H9 (cell line): ENCODE measurements around the gene BCL6B. TPM values are rescaled to one million over a fixed set of nuclear protein-coding genes. Genes with fewer than 3 reads are reported as not detected.

ENCODE experiments used
- DNase-seq: peaks from one replicate; pipeline ENCODE4 v3.0.0-alpha.2; 2017
- H2AFZ ChIP-seq: one replicate; pipeline ENCODE4 v1.6.1; 2013; ENCODE audit warnings: mild to moderate bottlenecking, low read length, control low read depth, moderate library complexity
- H2AK5ac ChIP-seq: 2 replicates; pipeline ENCODE4 v1.6.1; 2013; ENCODE audit warnings: low read length, control low read depth, mixed read lengths; ENCODE audit not compliant: insufficient read length
- H2BK120ac ChIP-seq: one replicate; pipeline ENCODE4 v1.6.1; 2013; ENCODE audit warnings: low read depth, mild to moderate bottlenecking, low read length, control low read depth, inconsistent platforms; ENCODE audit not compliant: poor library complexity, severe bottlenecking
- H2BK12ac ChIP-seq: 2 replicates; pipeline ENCODE4 v1.6.1; 2013; ENCODE audit warnings: low read length, control low read depth, mixed read lengths, low read depth; ENCODE audit not compliant: insufficient read length
- H2BK15ac ChIP-seq: 2 replicates; pipeline ENCODE4 v1.6.1; 2013; ENCODE audit warnings: low read depth, low read length, control low read depth
- H2BK20ac ChIP-seq: one replicate; pipeline ENCODE4 v1.6.1; 2013; ENCODE audit warnings: low read depth, mild to moderate bottlenecking, low read length, control low read depth, inconsistent platforms; ENCODE audit not compliant: poor library complexity, severe bottlenecking
- H2BK5ac ChIP-seq: 2 replicates; pipeline ENCODE4 v1.6.1; 2013; ENCODE audit warnings: low read length, control low read depth, mixed read lengths; ENCODE audit not compliant: insufficient read length
- H3K14ac ChIP-seq: 2 replicates; pipeline ENCODE4 v1.6.1; 2013; ENCODE audit warnings: low read length, control low read depth; ENCODE audit not compliant: insufficient read depth
- H3K18ac ChIP-seq: 2 replicates; pipeline ENCODE4 v1.6.1; 2013; ENCODE audit warnings: low read depth, mild to moderate bottlenecking, mixed read lengths, low read length, control low read depth; ENCODE audit not compliant: insufficient read length
- H3K23ac ChIP-seq: 2 replicates; pipeline ENCODE4 v1.6.1; 2013; ENCODE audit warnings: low read length, control low read depth, mixed read lengths, low read depth; ENCODE audit not compliant: insufficient read length
- H3K23me2 ChIP-seq: 2 replicates; pipeline ENCODE4 v1.6.1; 2013; ENCODE audit warnings: low read depth, mild to moderate bottlenecking, mixed read lengths, low read length, control low read depth; ENCODE audit not compliant: insufficient read length, poor library complexity, severe bottlenecking
- H3K27ac ChIP-seq: 2 replicates; pipeline ENCODE4 v1.5.1; 2013; ENCODE audit warnings: low read length, control low read depth, mixed read lengths, low read depth; ENCODE audit not compliant: insufficient read length
- H3K27me3 ChIP-seq: 2 replicates; pipeline ENCODE4 v1.6.1; 2013; ENCODE audit warnings: low read length, control low read depth, inconsistent platforms; ENCODE audit not compliant: insufficient read depth
- H3K4ac ChIP-seq: 2 replicates; pipeline ENCODE4 v1.6.1; 2013; ENCODE audit warnings: low read depth, mild to moderate bottlenecking, control low read depth, inconsistent platforms, low read length, moderate library complexity
- H3K4me1 ChIP-seq: 2 replicates; pipeline ENCODE4 v1.6.1; 2013; ENCODE audit warnings: low read length, control low read depth, inconsistent platforms; ENCODE audit not compliant: insufficient read depth
- H3K4me2 ChIP-seq: 2 replicates; pipeline ENCODE4 v1.6.1; 2013; ENCODE audit warnings: low read length, control low read depth, mixed read lengths; ENCODE audit not compliant: insufficient read length, insufficient read depth
- H3K56ac ChIP-seq: 2 replicates; pipeline ENCODE4 v1.6.1; 2013; ENCODE audit warnings: low read depth, mild to moderate bottlenecking, mixed read lengths, low read length, control low read depth; ENCODE audit not compliant: insufficient read length
- H3K79me1 ChIP-seq: 2 replicates; pipeline ENCODE4 v1.6.1; 2013; ENCODE audit warnings: low read depth, mild to moderate bottlenecking, moderate library complexity, low read length, control low read depth, inconsistent platforms; ENCODE audit not compliant: insufficient read depth, poor library complexity, severe bottlenecking
- H3K79me2 ChIP-seq: 2 replicates; pipeline ENCODE4 v1.6.1; 2013; ENCODE audit warnings: low read length, control low read depth, inconsistent platforms; ENCODE audit not compliant: insufficient read depth
- H3K9ac ChIP-seq: 2 replicates; pipeline ENCODE4 v1.6.1; 2013; ENCODE audit warnings: low read length, control low read depth, mixed read lengths; ENCODE audit not compliant: insufficient read length; ENCODE audit errors: extremely low read depth
- H3K9me3 ChIP-seq: one replicate; pipeline ENCODE4 v1.6.1; 2013; ENCODE audit warnings: low read depth, low read length, inconsistent platforms; ENCODE audit not compliant: control insufficient read depth
- H3T11ph ChIP-seq: one replicate; pipeline ENCODE4 v1.6.1; 2013; ENCODE audit warnings: mild to moderate bottlenecking, low read length, control low read depth, inconsistent platforms
- H4K20me1 ChIP-seq: one replicate; pipeline ENCODE4 v1.6.1; 2013; ENCODE audit not compliant: control insufficient read depth, insufficient read length, insufficient read depth
- H4K5ac ChIP-seq: 2 replicates; pipeline ENCODE4 v1.6.1; 2013; ENCODE audit warnings: low read depth, mild to moderate bottlenecking, mixed read lengths, low read length, control low read depth; ENCODE audit not compliant: insufficient read length
- H4K8ac ChIP-seq: replicated peaks from 2 replicates; pipeline ENCODE4 v1.6.1; 2013; ENCODE audit warnings: low read length, control low read depth, mixed read lengths, low read depth; ENCODE audit not compliant: insufficient read length
- H4K91ac ChIP-seq: 2 replicates; pipeline ENCODE4 v1.6.1; 2013; ENCODE audit warnings: low read depth, mild to moderate bottlenecking, moderate library complexity, mixed read lengths, low read length, control low read depth; ENCODE audit not compliant: insufficient read length
- H3K27ac Mint-ChIP-seq, 3 experiments: 2 replicates in 2 of 3; 3 replicates in 1 of 3; pipeline ENCODE4 v1.8.0; 2020 to 2021; ENCODE audit warnings: mixed read lengths in 3 of 3, mild to moderate bottlenecking in 1 of 3, moderate library complexity in 1 of 3
- H3K27me3 Mint-ChIP-seq: 2 replicates; pipeline ENCODE4 v1.8.0; 2021; ENCODE audit warnings: low read depth, mild to moderate bottlenecking, moderate library complexity, mixed read lengths
- H3K36me3 Mint-ChIP-seq, 3 experiments: 2 replicates in 2 of 3; 3 replicates in 1 of 3; pipeline ENCODE4 v1.8.0; 2020 to 2021; ENCODE audit warnings: low read depth in 3 of 3, mixed read lengths in 3 of 3; ENCODE audit not compliant: insufficient read depth in 1 of 3
- H3K4me1 Mint-ChIP-seq, 2 experiments: 2 replicates each; pipeline ENCODE4 v1.8.0; 2020; ENCODE audit warnings: mixed read lengths in 2 of 2
- H3K4me3 Mint-ChIP-seq, 2 experiments: 2 replicates in 1 of 2; 3 replicates in 1 of 2; pipeline ENCODE4 v1.8.0; 2020 to 2021; ENCODE audit warnings: mild to moderate bottlenecking in 2 of 2, mixed read lengths in 2 of 2, moderate library complexity in 1 of 2
- H3K9me3 Mint-ChIP-seq, 2 experiments: 2 replicates in 1 of 2; 3 replicates in 1 of 2; pipeline ENCODE4 v1.8.0; 2020; ENCODE audit warnings: mild to moderate bottlenecking in 2 of 2, mixed read lengths in 2 of 2, moderate library complexity in 1 of 2
- CTCF ChIP-seq: fragments of 200-600 bp; sonication (generic); conservative IDR thresholded peaks from 3 replicates; pipeline ENCODE4 v1.8.0; 2021; ENCODE audit warnings: antibody characterized with exemption, mild to moderate bottlenecking
- WGBS: extraction: QIAGEN DNeasy Blood & Tissue Kit; methylation state at CpG from one replicate; pipeline ENCODE4 v1.1.7; 2013; ENCODE audit warnings: missing lambda C conversion rate, low lambda C conversion rate, mixed read lengths; ENCODE audit not compliant: insufficient read length; ENCODE audit errors: extremely low coverage; 5-methylcytosine and 5-hydroxymethylcytosine counted together
- total RNA-seq: library from RNA; stranded (reverse); gene quantifications from 2 replicates; pipeline ENCODE4 v1.2.1, GENCODE V29; 2021

The BCL6B gene
- total RNA-seq, 1 experiment from 2014 or later, result 3.3 TPM

GRCh38 chr17:7047566-7047965, 24.7 kb downstream of the BCL6B start:
- H4K5ac ChIP-seq, result no peak overlapping the region
- no peak overlapping the region for H3K4me2 ChIP-seq
- no peaks in the 10 kb centered on the region for H3K79me2 ChIP-seq
- no peak overlapping the region for H3K14ac ChIP-seq
- H4K20me1 ChIP-seq, result no peaks in the 10 kb centered on the region
- H2AK5ac ChIP-seq, result no peak overlapping the region
- H3K79me1 ChIP-seq, result no peaks in the 10 kb centered on the region
- no peak overlapping the region for H2BK15ac ChIP-seq
- no peak overlapping the region for H3K4ac ChIP-seq
- peaks cover 25% of the 10 kb centered on the region for H3K23me2 ChIP-seq
- H3K9ac ChIP-seq, result no peak overlapping the region
- H2BK5ac ChIP-seq, result no peak overlapping the region
- peaks cover 14 to 23% of the 10 kb centered on the region in 2 experiments for H3K4me1 Mint-ChIP-seq
- no peak overlapping the region for H3K4me3 Mint-ChIP-seq
- no peak overlapping the region for H4K91ac ChIP-seq
- WGBS, result no CpG with 5 or more reads among the region's 6 CpGs
- H4K8ac ChIP-seq, result no peak overlapping the region
- H2BK12ac ChIP-seq, result no peak overlapping the region
- no peaks in the 10 kb centered on the region for H3K9me3 Mint-ChIP-seq
- H3K36me3 Mint-ChIP-seq, result no peaks in the 10 kb centered on the region
- no peak overlapping the region for H3K56ac ChIP-seq
- no peaks in the 10 kb centered on the region for H3K4me1 ChIP-seq
- DNase-seq, result no peak
- no peak overlapping the region for H3K27ac Mint-ChIP-seq
- H2AFZ ChIP-seq, result no peak overlapping the region
- H3K27me3 Mint-ChIP-seq, result peaks cover 77% of the 10 kb centered on the region
- H3T11ph ChIP-seq, result no peak overlapping the region
- no peak overlapping the region for H2BK20ac ChIP-seq
- peaks cover 6% of the 10 kb centered on the region for H3K27me3 ChIP-seq
- TF ChIP-seq CTCF, result no peak
- no peaks in the 10 kb centered on the region for H3K9me3 ChIP-seq
- no peak overlapping the region for H3K27ac ChIP-seq
- no peak overlapping the region for H3K23ac ChIP-seq
- no peak overlapping the region for H2BK120ac ChIP-seq
- no peak overlapping the region for H3K18ac ChIP-seq
